ENCODE results near the gene IRF1.

GRCh38 chr5:132492386-132493125 lies 2.0 kb upstream of the IRF1 start:
- TF ChIP-seq CTCF (IDR thresholded peaks at IDR 0.05 in 8 of 11, conservative IDR thresholded peaks at IDR 0.05 in 3 of 11) (no peak), POLR2AphosphoS5 (IDR thresholded peaks at IDR 0.05) (no peak)
